MM.1S (cell line): ENCODE data around the gene PLCB4.

Source experiments
- DNase-seq: peaks from one replicate; pipeline ENCODE4 v3.0.0-alpha.2; 2015
- H2AFZ ChIP-seq: fragments of 300-600 bp; sonication (generic); 2 replicates; pipeline ENCODE4 v1.6.0; 2016; ENCODE audit warnings: antibody characterized with exemption, low read length
- H3F3A ChIP-seq: fragments of 300-600 bp; sonication (generic); 2 replicates; pipeline ENCODE4 v1.6.1; 2016; ENCODE audit warnings: mild to moderate bottlenecking, antibody characterized with exemption, low read length, moderate library complexity, mixed read lengths; ENCODE audit not compliant: insufficient read depth
- H3K27ac ChIP-seq: fragments of 300-600 bp; sonication (generic); 2 replicates; pipeline ENCODE4 v1.5.1; 2016; ENCODE audit warnings: mild to moderate bottlenecking, low read length
- H3K27me3 ChIP-seq: fragments of 300-600 bp; sonication (generic); replicated peaks from 2 replicates; pipeline ENCODE4 v1.6.0; 2016; ENCODE audit warnings: low read length; ENCODE audit not compliant: insufficient read depth
- H3K36me3 ChIP-seq: fragments of 300-600 bp; sonication (generic); replicated peaks from 2 replicates; pipeline ENCODE4 v1.6.1; 2016; ENCODE audit warnings: mild to moderate bottlenecking, low read length, mixed read lengths; ENCODE audit not compliant: insufficient read depth
- H3K4me1 ChIP-seq: fragments of 300-600 bp; sonication (generic); 2 replicates; pipeline ENCODE4 v1.6.1; 2016; ENCODE audit warnings: low read length, mixed read lengths
- H3K4me2 ChIP-seq: fragments of 300-600 bp; sonication (generic); 2 replicates; pipeline ENCODE4 v1.6.0; 2016; ENCODE audit warnings: low read depth, low read length
- H3K4me3 ChIP-seq: fragments of 300-600 bp; sonication (generic); 2 replicates; pipeline ENCODE4 v1.5.1; 2016; ENCODE audit warnings: low read length, mixed read lengths
- H3K79me2 ChIP-seq: fragments of 300-600 bp; sonication (generic); 2 replicates; pipeline ENCODE4 v1.6.1; 2016; ENCODE audit warnings: mixed run types, low read length, mixed read lengths
- H3K9ac ChIP-seq: fragments of 300-600 bp; sonication (generic); 2 replicates; pipeline ENCODE4 v1.6.1; 2016; ENCODE audit warnings: low read length, mixed read lengths
- H3K9me2 ChIP-seq: fragments of 300-600 bp; sonication (generic); replicated peaks from 2 replicates; pipeline ENCODE4 v1.6.1; 2016; ENCODE audit warnings: mild to moderate bottlenecking, low read length, mixed read lengths; ENCODE audit not compliant: insufficient read depth
- H3K9me3 ChIP-seq: fragments of 300-600 bp; sonication (generic); replicated peaks from 2 replicates; pipeline ENCODE4 v1.6.1; 2016; ENCODE audit warnings: mild to moderate bottlenecking, low read length, mixed read lengths; ENCODE audit not compliant: insufficient read depth
- H4K20me1 ChIP-seq: fragments of 300-600 bp; sonication (generic); 2 replicates; pipeline ENCODE4 v1.6.1; 2016; ENCODE audit warnings: mild to moderate bottlenecking, low read length, moderate library complexity, mixed read lengths; ENCODE audit not compliant: insufficient read depth
- EZH2 ChIP-seq: fragments of 300-600 bp; sonication (generic); optimal IDR thresholded peaks from 2 replicates; pipeline ENCODE3; 2017; ENCODE audit warnings: low read depth, mild to moderate bottlenecking, antibody characterized with exemption, low read length, mixed read lengths
- EZH2phosphoT487 ChIP-seq: fragments of 300-600 bp; sonication (generic); IDR thresholded peaks from 2 replicates; pipeline ENCODE4 v1.6.1; 2018; ENCODE audit warnings: antibody characterized with exemption, low read length
- TF ChIP-seq, protein P1 (sequence below): fragments of 300-600 bp; sonication (generic); IDR thresholded peaks from 2 replicates; pipeline ENCODE4 v1.5.1; 2016; ENCODE audit warnings: antibody characterized with exemption, low read length, mixed read lengths

Gene PLCB4

GRCh38 chr20:9454791-9455190 lies 385.9 kb downstream of the PLCB4 start:
- no peak for DNase-seq

GRCh38 chr20:9457136-9457535 lies 388.2 kb downstream of the PLCB4 start:
- peak overlapping the region; percentile 82 for H3K27ac ChIP-seq
- H2AFZ ChIP-seq: peak overlapping the region; percentile 26; the same call in 1 of the 2 replicates
- H3K4me2 ChIP-seq: peak overlapping the region; percentile 81
- peak; percentile 19 for DNase-seq
- H3K9ac ChIP-seq: peak overlapping the region; percentile 59
- H3K4me3 ChIP-seq: peak overlapping the region; percentile 38; the same call in 1 of the 2 replicates
- no peaks in the 10 kb centered on the region for H3K9me2 ChIP-seq
- H3K27me3 ChIP-seq: no peaks in the 10 kb centered on the region
- no peaks in the 10 kb centered on the region for H4K20me1 ChIP-seq
- no peaks in the 10 kb centered on the region for H3K79me2 ChIP-seq
- H3F3A ChIP-seq: peaks cover 21% of the 10 kb centered on the region
- TF ChIP-seq, protein P1, sequence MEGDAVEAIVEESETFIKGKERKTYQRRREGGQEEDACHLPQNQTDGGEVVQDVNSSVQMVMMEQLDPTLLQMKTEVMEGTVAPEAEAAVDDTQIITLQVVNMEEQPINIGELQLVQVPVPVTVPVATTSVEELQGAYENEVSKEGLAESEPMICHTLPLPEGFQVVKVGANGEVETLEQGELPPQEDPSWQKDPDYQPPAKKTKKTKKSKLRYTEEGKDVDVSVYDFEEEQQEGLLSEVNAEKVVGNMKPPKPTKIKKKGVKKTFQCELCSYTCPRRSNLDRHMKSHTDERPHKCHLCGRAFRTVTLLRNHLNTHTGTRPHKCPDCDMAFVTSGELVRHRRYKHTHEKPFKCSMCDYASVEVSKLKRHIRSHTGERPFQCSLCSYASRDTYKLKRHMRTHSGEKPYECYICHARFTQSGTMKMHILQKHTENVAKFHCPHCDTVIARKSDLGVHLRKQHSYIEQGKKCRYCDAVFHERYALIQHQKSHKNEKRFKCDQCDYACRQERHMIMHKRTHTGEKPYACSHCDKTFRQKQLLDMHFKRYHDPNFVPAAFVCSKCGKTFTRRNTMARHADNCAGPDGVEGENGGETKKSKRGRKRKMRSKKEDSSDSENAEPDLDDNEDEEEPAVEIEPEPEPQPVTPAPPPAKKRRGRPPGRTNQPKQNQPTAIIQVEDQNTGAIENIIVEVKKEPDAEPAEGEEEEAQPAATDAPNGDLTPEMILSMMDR: no peak
- no peak for TF ChIP-seq EZH2phosphoT487
- no peaks in the 10 kb centered on the region for H3K36me3 ChIP-seq
- H3K9me3 ChIP-seq: no peaks in the 10 kb centered on the region
- peaks cover 36% of the 10 kb centered on the region for H3K4me1 ChIP-seq

More at GRCh38 chr20:9454791-9455190, 385.9 kb downstream of the PLCB4 start:
- no peak overlapping the region for H3K4me2 ChIP-seq
- H3K79me2 ChIP-seq: no peaks in the 10 kb centered on the region
- no peak overlapping the region for H2AFZ ChIP-seq
- no peaks in the 10 kb centered on the region for H3K9me2 ChIP-seq
- peaks cover 21% of the 10 kb centered on the region for H3F3A ChIP-seq
- no peaks in the 10 kb centered on the region for H3K27me3 ChIP-seq
- no peaks in the 10 kb centered on the region for H4K20me1 ChIP-seq
- TF ChIP-seq EZH2phosphoT487 (no peak), EZH2 (no peak)
- TF ChIP-seq, protein P1: no peak
- no peak overlapping the region for H3K27ac ChIP-seq
- H3K9ac ChIP-seq: no peak overlapping the region
- no peak overlapping the region for H3K4me3 ChIP-seq
- no peaks in the 10 kb centered on the region for H3K36me3 ChIP-seq
- no peaks in the 10 kb centered on the region for H3K9me3 ChIP-seq
- H3K4me1 ChIP-seq: peaks cover 36% of the 10 kb centered on the region

GRCh38 chr20:9458138-9458796 lies 389.4 kb downstream of the PLCB4 start:
- Histone ChIP-seq H3K4me3 (no peak overlapping the region; the same call in 1 of the 2 replicates), H2AFZ (peak overlapping the region; percentile 2; the same call in 1 of the 2 replicates), H3K4me1 (peaks cover 36% of the 10 kb centered on the region), H3F3A (peaks cover 21% of the 10 kb centered on the region), H4K20me1 (no peaks in the 10 kb centered on the region), H3K36me3 (no peaks in the 10 kb centered on the region), H3K27ac (peak overlapping the region; percentile 82), H3K9me2 (no peaks in the 10 kb centered on the region), H3K4me2 (peak overlapping the region; percentile 81), H3K27me3 (no peaks in the 10 kb centered on the region), H3K79me2 (no peaks in the 10 kb centered on the region), H3K9ac (peak overlapping the region; percentile 14; the same call in 1 of the 2 replicates), H3K9me3 (no peaks in the 10 kb centered on the region)
- TF ChIP-seq, protein P1: peak; percentile 68
- TF ChIP-seq EZH2: no peak
- peak; percentile 84 for DNase-seq
